KOPT-K1 (cell line): ENCODE measurements around the gene GUCD1.

Experiments used
- H3K27ac ChIP-seq: fragments of 200-600 bp; sonication (generic); 2 replicates; pipeline ENCODE4 v1.5.1; 2016; ENCODE audit warnings: antibody characterized with exemption, mild to moderate bottlenecking, low read depth, low read length; ENCODE audit not compliant: poor library complexity, severe bottlenecking
- H3K36me3 ChIP-seq: fragments of 200-600 bp; sonication (generic); 2 replicates; pipeline ENCODE4 v1.5.1; 2017; ENCODE audit warnings: antibody characterized with exemption, mild to moderate bottlenecking, low read length, moderate library complexity; ENCODE audit not compliant: insufficient read depth
- H3K9me3 ChIP-seq: fragments of 200-600 bp; sonication (generic); 2 replicates; pipeline ENCODE4 v1.5.1; 2017; ENCODE audit warnings: antibody characterized with exemption, low read length, mild to moderate bottlenecking; ENCODE audit not compliant: insufficient read depth, poor library complexity, severe bottlenecking

Gene GUCD1

GRCh38 chr22:24498824-24499223, 56.1 kb downstream of the GUCD1 start:
- H3K27ac ChIP-seq: no peak overlapping the region
- H3K36me3 ChIP-seq: no peaks in the 10 kb centered on the region
- no peaks in the 10 kb centered on the region for H3K9me3 ChIP-seq

GRCh38 chr22:24497841-24498258, 57.1 kb downstream of the GUCD1 start:
- Histone ChIP-seq H3K27ac (no peak overlapping the region), H3K36me3 (no peaks in the 10 kb centered on the region), H3K9me3 (no peaks in the 10 kb centered on the region)

DNA sequence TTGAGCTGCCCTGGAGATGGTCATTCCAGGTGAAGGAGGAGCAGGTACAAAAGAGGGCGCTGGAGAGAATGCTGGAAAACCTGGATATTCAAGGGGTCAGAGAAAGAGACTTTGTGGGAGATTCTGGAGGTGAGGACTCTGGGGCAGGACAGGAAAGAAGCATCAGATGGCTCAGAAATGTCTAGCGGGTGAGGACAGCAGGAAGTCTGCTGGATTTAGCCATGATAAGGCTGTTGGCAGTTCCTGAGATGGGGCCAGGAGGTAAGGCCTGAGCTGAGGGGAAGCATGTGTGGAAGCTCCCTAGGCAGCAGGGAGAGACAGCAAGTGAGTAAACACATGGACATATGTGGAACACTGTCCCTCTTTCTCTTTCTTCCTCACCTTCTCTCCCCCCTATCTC, 58.3 kb downstream of the GUCD1 start:
- H3K27ac ChIP-seq: no peak overlapping the region
- no peaks in the 10 kb centered on the region for H3K9me3 ChIP-seq
- no peaks in the 10 kb centered on the region for H3K36me3 ChIP-seq

DNA sequence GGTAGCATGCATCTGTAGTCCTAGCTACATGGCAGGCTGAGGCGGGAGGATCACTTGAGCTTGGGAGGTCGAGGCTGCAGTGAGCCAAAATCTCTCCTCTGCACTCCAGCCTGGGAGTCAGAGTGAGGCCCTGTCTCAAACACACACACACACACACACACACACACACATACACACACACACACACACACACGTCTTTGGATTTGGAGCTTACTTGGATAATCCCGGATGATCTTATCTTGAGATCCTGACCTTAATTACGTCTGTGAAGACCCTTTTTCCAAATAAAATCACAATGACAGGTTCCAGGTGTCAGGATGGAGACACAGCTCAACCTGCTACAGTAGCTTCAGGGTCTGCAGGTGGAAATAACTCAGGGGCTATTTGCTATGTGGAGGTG, 58.7 kb downstream of the GUCD1 start:
- no peak overlapping the region for H3K27ac ChIP-seq
- no peaks in the 10 kb centered on the region for H3K9me3 ChIP-seq
- no peaks in the 10 kb centered on the region for H3K36me3 ChIP-seq

GRCh38 chr22:24495365-24495675, 59.6 kb downstream of the GUCD1 start:
- H3K27ac ChIP-seq: no peak overlapping the region
- H3K36me3 ChIP-seq: no peaks in the 10 kb centered on the region
- no peaks in the 10 kb centered on the region for H3K9me3 ChIP-seq

DNA sequence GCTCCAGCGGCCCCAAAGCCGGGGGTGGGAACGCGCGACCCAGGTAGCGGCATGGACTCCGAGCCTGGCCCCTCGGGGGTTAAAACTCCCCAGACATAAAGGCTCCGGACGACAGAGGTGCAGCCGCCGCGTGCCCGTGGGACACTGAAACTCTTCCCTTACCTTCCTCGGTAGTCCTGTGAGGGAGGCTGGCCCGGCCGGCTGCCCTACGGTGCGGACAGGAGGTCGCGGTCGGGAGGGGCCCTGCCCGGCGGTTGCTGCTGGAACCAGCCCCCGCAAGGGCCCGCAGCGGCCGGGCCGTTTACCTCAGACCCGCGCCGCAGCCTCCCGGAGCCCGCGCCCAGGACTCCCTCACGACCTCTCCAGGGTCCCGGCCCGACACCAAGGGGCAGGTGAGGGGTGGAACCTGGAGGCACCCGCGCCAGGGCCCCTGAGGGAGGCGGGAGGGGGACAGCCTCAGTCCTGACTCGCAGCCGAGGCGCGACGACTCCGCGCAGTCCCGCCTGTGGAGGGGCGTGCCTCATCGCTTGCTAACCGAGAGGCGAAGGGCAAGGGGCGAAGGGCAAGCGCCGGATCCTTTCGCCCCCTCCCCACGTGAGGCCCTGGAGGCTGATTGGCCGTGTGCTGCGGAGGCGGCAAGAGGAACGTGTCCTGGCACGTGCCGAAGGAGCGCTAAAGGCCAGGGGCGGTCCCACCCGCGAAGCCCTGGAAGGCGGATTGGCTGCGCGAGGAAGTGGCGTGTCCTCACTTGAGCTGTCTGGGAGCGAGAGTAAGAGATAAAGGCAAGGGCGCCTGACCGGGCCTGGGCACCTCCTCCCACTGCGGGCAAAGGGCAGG, 60.2 kb downstream of the GUCD1 start, which contains the start of gene UPB1:
Gene UPB1 (plus strand): TSS at position 805 of the 837 bp plus-strand sequence. CDS start 72 bp downstream, outside the sequence.
- no peaks in the 10 kb centered on the region for H3K36me3 ChIP-seq
- H3K27ac ChIP-seq: no peak within 1 kb of the TSS
- no peaks in the 10 kb centered on the region for H3K9me3 ChIP-seq

DNA sequence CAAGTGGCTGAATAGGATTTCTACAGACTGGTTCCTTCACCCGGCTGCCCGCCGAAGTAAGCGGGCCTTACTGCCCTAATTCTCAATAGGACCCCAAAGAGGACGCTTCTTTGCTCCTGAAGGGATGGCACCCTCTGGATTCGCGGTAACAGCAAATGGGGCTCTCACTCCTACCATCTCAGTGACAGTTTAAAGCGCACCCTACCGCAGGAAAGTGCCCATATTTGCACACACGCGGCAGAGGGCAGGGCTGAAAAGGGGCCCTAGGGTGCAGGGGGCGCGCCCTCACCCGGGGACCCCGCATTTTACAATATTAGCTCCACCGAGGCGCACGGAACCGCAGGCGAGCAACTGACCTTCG, 60.8 kb downstream of the GUCD1 start:
- no peak overlapping the region for H3K27ac ChIP-seq
- H3K9me3 ChIP-seq: no peaks in the 10 kb centered on the region
- H3K36me3 ChIP-seq: no peaks in the 10 kb centered on the region

DNA sequence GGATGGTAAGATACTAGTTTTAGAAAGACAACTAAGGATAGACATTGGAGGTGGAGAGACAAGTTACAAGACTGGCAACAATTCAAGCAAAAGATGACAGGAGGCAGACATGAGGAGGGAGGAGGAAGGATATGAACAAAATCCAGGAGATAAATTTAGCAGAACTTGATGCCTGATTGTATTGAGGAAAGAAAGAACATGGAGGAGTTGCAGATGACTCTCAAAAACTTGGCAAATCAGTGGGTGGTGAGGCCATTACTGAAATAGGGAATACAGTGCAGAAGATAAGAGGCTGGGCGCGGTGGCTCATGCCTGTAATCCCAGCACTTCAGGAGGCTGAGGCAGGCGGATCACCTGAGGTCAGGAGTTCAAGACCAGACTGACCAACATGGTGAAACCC, 62.5 kb downstream of the GUCD1 start:
- Histone ChIP-seq H3K27ac (no peak overlapping the region), H3K9me3 (no peaks in the 10 kb centered on the region), H3K36me3 (no peaks in the 10 kb centered on the region)
